ENCODE results near the gene ABCA1. TPM values are rescaled to one million over a fixed set of nuclear protein-coding genes. Genes with fewer than 3 reads are reported as not detected.

The ABCA1 gene
- total RNA-seq, 1 experiment from 2014 or later, result 0.76 TPM

- H3K27me3 Mint-ChIP-seq (ENCODE audit: unreplicated experiment), result peaks cover 13% of the 10 kb centered on the region
- DNase-seq, result no peak
- CTCF ChIA-PET, result no interaction called here
- TF ChIP-seq, protein P1, sequence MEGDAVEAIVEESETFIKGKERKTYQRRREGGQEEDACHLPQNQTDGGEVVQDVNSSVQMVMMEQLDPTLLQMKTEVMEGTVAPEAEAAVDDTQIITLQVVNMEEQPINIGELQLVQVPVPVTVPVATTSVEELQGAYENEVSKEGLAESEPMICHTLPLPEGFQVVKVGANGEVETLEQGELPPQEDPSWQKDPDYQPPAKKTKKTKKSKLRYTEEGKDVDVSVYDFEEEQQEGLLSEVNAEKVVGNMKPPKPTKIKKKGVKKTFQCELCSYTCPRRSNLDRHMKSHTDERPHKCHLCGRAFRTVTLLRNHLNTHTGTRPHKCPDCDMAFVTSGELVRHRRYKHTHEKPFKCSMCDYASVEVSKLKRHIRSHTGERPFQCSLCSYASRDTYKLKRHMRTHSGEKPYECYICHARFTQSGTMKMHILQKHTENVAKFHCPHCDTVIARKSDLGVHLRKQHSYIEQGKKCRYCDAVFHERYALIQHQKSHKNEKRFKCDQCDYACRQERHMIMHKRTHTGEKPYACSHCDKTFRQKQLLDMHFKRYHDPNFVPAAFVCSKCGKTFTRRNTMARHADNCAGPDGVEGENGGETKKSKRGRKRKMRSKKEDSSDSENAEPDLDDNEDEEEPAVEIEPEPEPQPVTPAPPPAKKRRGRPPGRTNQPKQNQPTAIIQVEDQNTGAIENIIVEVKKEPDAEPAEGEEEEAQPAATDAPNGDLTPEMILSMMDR (IDR thresholded peaks at IDR 0.05; ENCODE audit: unreplicated experiment), result no peak
- no peak overlapping the region for H3K27ac Mint-ChIP-seq (ENCODE audit: unreplicated experiment)
- intact Hi-C loops (cut with micrococcal nuclease; ENCODE audit: unreplicated experiment), result no loop called here
- BruUV-seq (replicated peaks), result no TSS peak
- no peaks in the 10 kb centered on the region for H3K9me3 Mint-ChIP-seq (ENCODE audit: low read depth, unreplicated experiment)
- no peaks in the 10 kb centered on the region for H3K36me3 Mint-ChIP-seq (ENCODE audit: insufficient read depth, unreplicated experiment)
- no peaks in the 10 kb centered on the region for H3K4me1 Mint-ChIP-seq (ENCODE audit: low read depth, unreplicated experiment)
- H3K4me3 Mint-ChIP-seq (ENCODE audit: low read depth, unreplicated experiment), result no peak overlapping the region
These were observed 84.2 kb downstream of the ABCA1 start for GRCh38 chr9:104843644-104844240.

- no TSS peak for BruUV-seq (replicated peaks)
- TF ChIP-seq, protein P1 (IDR thresholded peaks at IDR 0.05; ENCODE audit: unreplicated experiment), result no peak
- Mint-ChIP-seq H3K4me3 (ENCODE audit: low read depth, unreplicated experiment) (no peak overlapping the region), H3K27ac (ENCODE audit: unreplicated experiment) (no peak overlapping the region), H3K9me3 (ENCODE audit: low read depth, unreplicated experiment) (no peaks in the 10 kb centered on the region), H3K36me3 (ENCODE audit: insufficient read depth, unreplicated experiment) (no peaks in the 10 kb centered on the region), H3K4me1 (ENCODE audit: low read depth, unreplicated experiment) (no peaks in the 10 kb centered on the region), H3K27me3 (ENCODE audit: unreplicated experiment) (peaks cover 13% of the 10 kb centered on the region)
- intact Hi-C loops (cut with micrococcal nuclease; ENCODE audit: unreplicated experiment), result no loop called here
- CTCF ChIA-PET, result no interaction called here
- DNase-seq, result no peak
These were observed 85.3 kb downstream of the ABCA1 start for GRCh38 chr9:104842698-104843097.

DNA sequence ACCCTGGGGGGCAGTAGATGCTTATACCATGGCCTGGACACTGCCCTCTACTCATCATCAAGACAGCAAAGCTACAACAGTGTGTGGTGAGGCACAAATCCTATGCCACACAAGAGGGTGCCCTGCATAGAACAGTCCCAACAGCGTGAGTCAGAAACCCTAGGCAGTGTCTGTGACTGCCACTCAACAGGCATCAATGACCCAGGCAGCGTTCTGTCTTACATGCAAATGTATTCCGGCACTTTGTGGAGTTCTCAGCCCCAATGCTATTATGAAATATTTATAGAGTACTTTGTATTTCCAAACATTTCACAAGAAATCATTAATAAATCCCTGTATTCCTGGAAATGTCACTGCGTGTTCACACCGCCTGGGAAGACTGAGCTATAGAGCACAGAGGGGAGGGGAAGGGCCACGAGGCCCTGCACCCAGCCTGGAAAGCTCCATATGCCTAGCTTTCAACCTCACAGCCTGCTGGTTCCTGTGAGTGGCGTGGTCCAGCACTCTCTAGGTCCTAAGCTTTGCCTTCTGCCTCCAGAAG lies 86.3 kb downstream of the ABCA1 start:
- Mint-ChIP-seq H3K4me1 (ENCODE audit: low read depth, unreplicated experiment) (peaks cover 2% of the 10 kb centered on the region), H3K4me3 (ENCODE audit: low read depth, unreplicated experiment) (no peak overlapping the region), H3K27ac (ENCODE audit: unreplicated experiment) (no peak overlapping the region), H3K36me3 (ENCODE audit: insufficient read depth, unreplicated experiment) (no peaks in the 10 kb centered on the region), H3K27me3 (ENCODE audit: unreplicated experiment) (peaks cover 13% of the 10 kb centered on the region), H3K9me3 (ENCODE audit: low read depth, unreplicated experiment) (no peaks in the 10 kb centered on the region)
- intact Hi-C loops (cut with micrococcal nuclease; ENCODE audit: unreplicated experiment), result no loop called here
- TF ChIP-seq, protein P1 (IDR thresholded peaks at IDR 0.05; ENCODE audit: unreplicated experiment), result no peak
- no peak for DNase-seq
- CTCF ChIA-PET, result interaction anchor here (0.6 kb wide), 1 partner anchor 136 kb away, joined by 3 read pairs; no protein-coding TSS in a partner anchor
- no TSS peak for BruUV-seq (replicated peaks)

DNA sequence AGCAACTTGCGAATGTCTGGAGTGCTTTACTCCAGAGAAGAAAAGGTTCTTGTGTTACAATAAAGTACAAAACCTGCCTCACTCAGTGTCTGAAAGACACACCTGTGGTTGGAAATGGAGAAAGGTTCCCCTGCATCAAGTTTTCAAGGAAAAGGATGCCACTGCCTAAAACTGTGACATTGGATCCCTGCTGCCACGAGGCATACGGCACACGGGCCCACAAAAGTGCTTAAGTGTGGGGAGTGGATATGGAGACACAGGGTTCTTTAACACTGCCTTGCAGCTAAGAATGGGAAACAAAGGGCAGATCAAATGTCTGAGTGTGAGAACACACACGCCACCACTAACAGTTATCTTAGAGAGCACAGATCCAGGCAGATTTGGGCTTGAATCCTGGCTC lies 89.0 kb downstream of the ABCA1 start:
- no peak overlapping the region for H3K27ac Mint-ChIP-seq (ENCODE audit: unreplicated experiment)
- TF ChIP-seq, protein P1 (IDR thresholded peaks at IDR 0.05; ENCODE audit: unreplicated experiment), result no peak
- H3K9me3 Mint-ChIP-seq (ENCODE audit: low read depth, unreplicated experiment), result no peaks in the 10 kb centered on the region
- CTCF ChIA-PET, result no interaction called here
- BruUV-seq (replicated peaks), result no TSS peak
- peaks cover 13% of the 10 kb centered on the region for H3K27me3 Mint-ChIP-seq (ENCODE audit: unreplicated experiment)
- no peaks in the 10 kb centered on the region for H3K36me3 Mint-ChIP-seq (ENCODE audit: insufficient read depth, unreplicated experiment)
- intact Hi-C loops (cut with micrococcal nuclease; ENCODE audit: unreplicated experiment), result no loop called here
- peaks cover 7% of the 10 kb centered on the region for H3K4me1 Mint-ChIP-seq (ENCODE audit: low read depth, unreplicated experiment)
- DNase-seq, result no peak
- no peak overlapping the region for H3K4me3 Mint-ChIP-seq (ENCODE audit: low read depth, unreplicated experiment)

Data from Calu3 (cell line).